Kidney (tissue), 14 donors: ENCODE data around the gene FAF1. TPM values are rescaled to one million over a fixed set of nuclear protein-coding genes. Genes with fewer than 3 reads are reported as not detected.

ENCODE experiments used
- DNase-seq, 5 donors: peaks; one replicate each; pipeline ENCODE4 v3.0.0-alpha.2; 2013 to 2020
- FAIRE-seq: peaks from 2 replicates; lab custom pipeline; 2012; peaks lifted over from hg19 to GRCh38; lab: Jason Lieb, UNC
- H3K27ac ChIP-seq, 2 donors: one replicate each; pipeline ENCODE4 v1.7.0; 2013; ENCODE audit warnings: low read depth in 2 of 2, low read length in 2 of 2, inconsistent platforms in 1 of 2
- H3K27me3 ChIP-seq: one replicate; pipeline ENCODE4 v1.7.1; 2013; ENCODE audit warnings: low read length, inconsistent platforms; ENCODE audit not compliant: control insufficient read depth, insufficient read depth
- H3K36me3 ChIP-seq, 3 donors: one replicate each; pipeline versions ENCODE4 v1.7.0 to v1.7.1; 2013; ENCODE audit warnings: low read length in 3 of 3, control low read depth in 1 of 3, inconsistent platforms in 1 of 3; ENCODE audit not compliant: insufficient read depth in 3 of 3, control insufficient read depth in 2 of 3
- H3K4me1 ChIP-seq, 3 donors: one replicate each; pipeline versions ENCODE4 v1.7.0 to v1.7.1; 2013; ENCODE audit warnings: low read length in 3 of 3, inconsistent platforms in 1 of 3, low read depth in 1 of 3; ENCODE audit not compliant: control insufficient read depth in 2 of 3, insufficient read depth in 2 of 3
- H3K4me3 ChIP-seq, 3 donors: one replicate each; pipeline versions ENCODE4 v1.7.0 to v1.8.1; 2013; ENCODE audit warnings: low read length in 3 of 3, control low read depth in 1 of 3, inconsistent platforms in 1 of 3
- H3K9ac ChIP-seq, 3 donors: one replicate each; pipeline versions ENCODE4 v1.7.0 to v1.7.1; 2013; ENCODE audit warnings: low read length in 3 of 3, control low read depth in 1 of 3, inconsistent platforms in 1 of 3
- H3K9me3 ChIP-seq, 3 donors: one replicate each; pipeline versions ENCODE4 v1.7.0 to v1.7.1; 2013; ENCODE audit warnings: low read length in 3 of 3, control low read depth in 1 of 3, inconsistent platforms in 1 of 3; ENCODE audit not compliant: control insufficient read depth in 2 of 3, insufficient read depth in 1 of 3
- CTCF ChIP-seq: IDR thresholded peaks from 3 replicates; pipeline ENCODE4 v1.5.1; 2012; ENCODE audit warnings: mild to moderate bottlenecking, moderate library complexity, borderline replicate concordance; ENCODE audit not compliant: insufficient read depth; ENCODE audit errors: extremely low read depth
- intact Hi-C: fragments of 100-400 bp; cut with DNase I; formaldehyde crosslinking; loops from one replicate; pipeline ENCODE4 v1.11.1; 2022
- polyA plus RNA-seq: library from polyadenylated mRNA; stranded (reverse); fragments of 350-450 nt; fragmentation: Illumina TruSeq; extraction: RNeasy Lipid Tissue Mini Kit (QIAGEN cat#74804); gene quantifications from one replicate; pipeline ENCODE4 v1.2.3, GENCODE V29; 2014; ENCODE audit warnings: low read depth, low replicate concordance; ENCODE audit not compliant: insufficient read depth
- total RNA-seq: library from RNA; stranded (reverse); fragmentation: NEBNext Ultra II Directional; extraction: Animal tissue kit (Norgen Biotek cat#: 25700); gene quantifications from one replicate; pipeline ENCODE4 v1.2.1, GENCODE V29; 2021
- donor health status: control.
- donor health status: control.
- donor health status: control.
- donor health status: control.
- donor health status: control.
- donor health status: DM: yes; HTN: yes; CAD: no.
- donor health status: Normal renal cell carcinoma (clear cell type).

The FAF1 gene
- total and polyA plus RNA-seq, 2 donors from 2014 or later = 50.1 to 72.8 TPM

GRCh38 chr1:50633465-50633864 is 326.6 kb downstream of the FAF1 start:
- TF ChIP-seq CTCF = no peak
- intact Hi-C loops = no loop called here
- Histone ChIP-seq H3K9ac (no peak overlapping the region), H3K27ac (no peak overlapping the region), H3K36me3 (no peaks in the 10 kb centered on the region), H3K9me3 (no peaks in the 10 kb centered on the region), H3K27me3 (no peaks in the 10 kb centered on the region), H3K4me3 (no peak overlapping the region), H3K4me1 (no peaks in the 10 kb centered on the region)
- no peak for FAIRE-seq
- no peak for DNase-seq

- DNase-seq = no peak
- FAIRE-seq = no peak
- intact Hi-C loops = no loop called here
Observed at GRCh38 chr1:50631161-50631560, 328.9 kb downstream of the FAF1 start.

GRCh38 chr1:50622259-50622658 is 337.8 kb downstream of the FAF1 start:
- no peaks in the 10 kb centered on the region for H3K36me3 ChIP-seq
- H3K9me3 ChIP-seq = no peaks in the 10 kb centered on the region
- FAIRE-seq = no peak
- no peak overlapping the region for H3K27ac ChIP-seq
- intact Hi-C loops = no loop called here
- no peak overlapping the region for H3K9ac ChIP-seq
- TF ChIP-seq CTCF = no peak
- DNase-seq = no peak
- H3K27me3 ChIP-seq = no peaks in the 10 kb centered on the region
- H3K4me3 ChIP-seq = no peak overlapping the region
- no peaks in the 10 kb centered on the region for H3K4me1 ChIP-seq

More at GRCh38 chr1:50631161-50631560, 328.9 kb downstream of the FAF1 start:
- H3K36me3 ChIP-seq = no peaks in the 10 kb centered on the region
- H3K4me3 ChIP-seq = no peak overlapping the region
- no peak for TF ChIP-seq CTCF
- H3K4me1 ChIP-seq = no peaks in the 10 kb centered on the region
- H3K9ac ChIP-seq = no peak overlapping the region
- H3K27me3 ChIP-seq = no peaks in the 10 kb centered on the region
- no peaks in the 10 kb centered on the region for H3K9me3 ChIP-seq
- no peak overlapping the region for H3K27ac ChIP-seq
